ENCODE data around the gene LRRC59. TPM values are rescaled to one million over a fixed set of nuclear protein-coding genes. Genes with fewer than 3 reads are reported as not detected.
"Not testable (repeated sequence)": the region's sequence is repeated elsewhere in the genome, so short reads cannot be mapped to it uniquely, and the experiment has no call there.

Gene LRRC59
- total RNA-seq, 4 donors from 2014 or later, result 34.4 to 76.6 (median 50.3) TPM

GRCh38 chr17:50432125-50432762 is 34.9 kb upstream of the LRRC59 start:
- TF ChIP-seq POLR2A (IDR thresholded peaks at IDR 0.05) (no peak), CTCF (IDR thresholded peaks at IDR 0.05) (no peak), POLR2AphosphoS5 (IDR thresholded peaks at IDR 0.05) (no peak)
- H3K9me3 ChIP-seq, result no peaks in the 10 kb centered on the region
- no peaks in the 10 kb centered on the region for H3K27me3 ChIP-seq
- peaks cover 0 to 14% of the 10 kb centered on the region in 2 donors for H3K36me3 ChIP-seq
- WGBS, 2 donors (ENCODE audit: low coverage in 1 of 2), result 72 to 96% methylated on average over 3 to 4 of the region's 4 CpGs
- H3K27ac ChIP-seq, result no peak overlapping the region
- H3K4me3 ChIP-seq, result no peak overlapping the region
- peaks cover 0 to 19% (median 2%) of the 10 kb centered on the region in 3 donors for H3K4me1 ChIP-seq
- ATAC-seq, result no peak

GRCh38 chr17:50430821-50431618 is 33.7 kb upstream of the LRRC59 start:
- Histone ChIP-seq H3K27ac (no peak overlapping the region), H3K4me1 (peaks cover 0 to 30% (median 10%) of the 10 kb centered on the region in 3 donors), H3K9me3 (no peaks in the 10 kb centered on the region), H3K36me3 (peaks cover 0 to 9% of the 10 kb centered on the region in 2 donors), H3K27me3 (no peaks in the 10 kb centered on the region), H3K4me3 (no peak overlapping the region)
- WGBS, 2 donors (ENCODE audit: low coverage in 1 of 2), result 52 to 61% methylated on average over 4 of the region's 4 CpGs
- TF ChIP-seq POLR2A (IDR thresholded peaks at IDR 0.05) (no peak), EP300 (IDR thresholded peaks at IDR 0.05) (no peak), POLR2AphosphoS5 (IDR thresholded peaks at IDR 0.05) (no peak), CTCF (IDR thresholded peaks at IDR 0.05) (no peak)
- ATAC-seq, result no peak

- TF ChIP-seq POLR2AphosphoS5 (IDR thresholded peaks at IDR 0.05) (no peak), CTCF (IDR thresholded peaks at IDR 0.05) (no peak), EP300 (IDR thresholded peaks at IDR 0.05) (no peak), POLR2A (IDR thresholded peaks at IDR 0.05) (no peak)
- Histone ChIP-seq H3K36me3 (peaks cover 0 to 5% of the 10 kb centered on the region in 2 donors), H3K4me3 (no peak overlapping the region), H3K9me3 (no peaks in the 10 kb centered on the region), H3K27ac (no peak overlapping the region), H3K4me1 (peaks cover 0 to 42% (median 10%) of the 10 kb centered on the region in 3 donors), H3K27me3 (no peaks in the 10 kb centered on the region)
- WGBS, 2 donors (ENCODE audit: low coverage in 1 of 2), result 100% methylated on average over 2 of the region's 4 CpGs; no CpG with 5 or more reads in 1 of the 2 donors
- ATAC-seq, result no peak
Observed at GRCh38 chr17:50429793-50430192, 32.5 kb upstream of the LRRC59 start.

GRCh38 chr17:50428831-50429424 is 31.6 kb upstream of the LRRC59 start:
- peaks cover 0 to 5% of the 10 kb centered on the region in 2 donors for H3K36me3 ChIP-seq
- no peaks in the 10 kb centered on the region for H3K9me3 ChIP-seq
- H3K27ac ChIP-seq, result no peak overlapping the region
- no peak overlapping the region for H3K4me3 ChIP-seq
- WGBS, 2 donors (ENCODE audit: low coverage in 1 of 2), result 86 to 87% methylated on average over 7 of the region's 7 CpGs
- TF ChIP-seq POLR2A (IDR thresholded peaks at IDR 0.05) (no peak), EP300 (IDR thresholded peaks at IDR 0.05) (no peak), CTCF (IDR thresholded peaks at IDR 0.05) (no peak)
- no peaks in the 10 kb centered on the region for H3K27me3 ChIP-seq
- ATAC-seq, result no peak
- H3K4me1 ChIP-seq, result peaks cover 0 to 49% (median 10%) of the 10 kb centered on the region in 3 donors

GRCh38 chr17:50428126-50428525 is 30.8 kb upstream of the LRRC59 start:
- WGBS, 2 donors (ENCODE audit: low coverage in 1 of 2), result 60 to 82% methylated on average over 1 to 6 of the region's 6 CpGs
- not testable (repeated sequence) for H3K27me3 ChIP-seq, H3K27ac ChIP-seq, ATAC-seq, H3K36me3 ChIP-seq, H3K9me3 ChIP-seq, H3K4me3 ChIP-seq
- peaks cover 0 to 49% (median 10%) of the 10 kb centered on the region in 3 donors for H3K4me1 ChIP-seq
